ENCODE measurements around the gene RFT1.

DNA sequence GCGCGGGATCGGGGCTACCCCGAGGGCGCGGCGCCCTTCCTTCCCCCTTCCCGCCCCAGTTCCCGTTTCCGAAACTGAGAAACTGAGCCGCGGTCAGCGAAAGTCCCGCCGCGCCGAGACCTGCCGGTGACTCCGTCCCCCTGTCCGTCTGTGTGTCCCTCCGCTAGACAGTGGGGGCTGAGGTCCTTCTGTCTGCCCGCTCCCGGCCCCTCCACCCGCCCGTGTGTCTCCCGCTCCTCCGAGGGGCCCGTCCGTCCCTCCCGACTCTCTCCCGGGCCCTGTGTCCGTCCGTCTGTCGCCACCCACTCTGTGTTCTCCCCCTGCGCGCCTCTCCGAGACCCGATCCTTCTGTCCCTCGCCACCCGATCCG lies 31.2 kb upstream of the RFT1 start:
- TF ChIP-seq, protein P1, sequence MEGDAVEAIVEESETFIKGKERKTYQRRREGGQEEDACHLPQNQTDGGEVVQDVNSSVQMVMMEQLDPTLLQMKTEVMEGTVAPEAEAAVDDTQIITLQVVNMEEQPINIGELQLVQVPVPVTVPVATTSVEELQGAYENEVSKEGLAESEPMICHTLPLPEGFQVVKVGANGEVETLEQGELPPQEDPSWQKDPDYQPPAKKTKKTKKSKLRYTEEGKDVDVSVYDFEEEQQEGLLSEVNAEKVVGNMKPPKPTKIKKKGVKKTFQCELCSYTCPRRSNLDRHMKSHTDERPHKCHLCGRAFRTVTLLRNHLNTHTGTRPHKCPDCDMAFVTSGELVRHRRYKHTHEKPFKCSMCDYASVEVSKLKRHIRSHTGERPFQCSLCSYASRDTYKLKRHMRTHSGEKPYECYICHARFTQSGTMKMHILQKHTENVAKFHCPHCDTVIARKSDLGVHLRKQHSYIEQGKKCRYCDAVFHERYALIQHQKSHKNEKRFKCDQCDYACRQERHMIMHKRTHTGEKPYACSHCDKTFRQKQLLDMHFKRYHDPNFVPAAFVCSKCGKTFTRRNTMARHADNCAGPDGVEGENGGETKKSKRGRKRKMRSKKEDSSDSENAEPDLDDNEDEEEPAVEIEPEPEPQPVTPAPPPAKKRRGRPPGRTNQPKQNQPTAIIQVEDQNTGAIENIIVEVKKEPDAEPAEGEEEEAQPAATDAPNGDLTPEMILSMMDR (IDR thresholded peaks at IDR 0.05) = no peak
- no peak for TF ChIP-seq POLR2A (IDR thresholded peaks at IDR 0.05)

Measured in lower leg skin (tissue), 3 donors.